Transverse colon (tissue), 4 donors: ENCODE results near the gene HELB.

Experiments
- EP300 ChIP-seq: sonication (generic); formaldehyde crosslinking; IDR thresholded peaks from one replicate; pipeline ENCODE4 v1.6.1; 2017; ENCODE audit warnings: antibody characterized with exemption, low read depth
- POLR2A ChIP-seq: fragments of 450-650 bp; IDR thresholded peaks from one replicate; pipeline ENCODE4 v1.6.1; 2016; ENCODE audit warnings: antibody characterized with exemption, mild to moderate bottlenecking, moderate library complexity
- POLR2AphosphoS5 ChIP-seq, 3 donors: sonication (generic); formaldehyde crosslinking; IDR thresholded peaks; one replicate each; pipeline ENCODE4 v1.6.1; 2016; ENCODE audit warnings: antibody characterized with exemption in 3 of 3
- TF ChIP-seq, protein P1 (sequence below), 5 experiments: fragments of 200-600 bp in 3 of 5; fragments of 450-650 bp in 2 of 5; sonication (generic) in 3 of 5; IDR thresholded peaks; 1 replicate in 2 of 5; 2 replicates in 3 of 5; pipeline ENCODE4 v1.5.1; 2016 to 2017; ENCODE audit warnings: antibody characterized with exemption in 5 of 5, inconsistent platforms in 3 of 5, mild to moderate bottlenecking in 2 of 5, moderate library complexity in 1 of 5

DNA sequence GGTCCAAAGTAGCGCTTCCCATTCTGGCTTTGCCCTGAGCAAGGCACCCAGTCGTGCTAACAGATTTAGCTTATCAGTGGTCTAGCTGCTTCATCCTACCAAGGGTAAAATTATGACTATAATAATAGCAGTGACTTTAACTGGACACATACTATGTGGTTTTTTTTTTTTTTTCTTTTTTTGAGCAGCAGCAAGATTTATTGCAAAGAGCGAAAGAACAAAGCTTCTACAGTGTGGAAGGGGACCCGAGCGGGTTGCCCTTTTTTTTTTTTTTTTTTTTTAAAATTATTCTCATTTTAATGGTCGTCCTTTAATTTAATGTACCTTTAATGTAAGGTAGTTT lies 505 bp downstream of the HELB start:
- TF ChIP-seq, protein P1, sequence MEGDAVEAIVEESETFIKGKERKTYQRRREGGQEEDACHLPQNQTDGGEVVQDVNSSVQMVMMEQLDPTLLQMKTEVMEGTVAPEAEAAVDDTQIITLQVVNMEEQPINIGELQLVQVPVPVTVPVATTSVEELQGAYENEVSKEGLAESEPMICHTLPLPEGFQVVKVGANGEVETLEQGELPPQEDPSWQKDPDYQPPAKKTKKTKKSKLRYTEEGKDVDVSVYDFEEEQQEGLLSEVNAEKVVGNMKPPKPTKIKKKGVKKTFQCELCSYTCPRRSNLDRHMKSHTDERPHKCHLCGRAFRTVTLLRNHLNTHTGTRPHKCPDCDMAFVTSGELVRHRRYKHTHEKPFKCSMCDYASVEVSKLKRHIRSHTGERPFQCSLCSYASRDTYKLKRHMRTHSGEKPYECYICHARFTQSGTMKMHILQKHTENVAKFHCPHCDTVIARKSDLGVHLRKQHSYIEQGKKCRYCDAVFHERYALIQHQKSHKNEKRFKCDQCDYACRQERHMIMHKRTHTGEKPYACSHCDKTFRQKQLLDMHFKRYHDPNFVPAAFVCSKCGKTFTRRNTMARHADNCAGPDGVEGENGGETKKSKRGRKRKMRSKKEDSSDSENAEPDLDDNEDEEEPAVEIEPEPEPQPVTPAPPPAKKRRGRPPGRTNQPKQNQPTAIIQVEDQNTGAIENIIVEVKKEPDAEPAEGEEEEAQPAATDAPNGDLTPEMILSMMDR (IDR thresholded peaks at IDR 0.05), result no peak
- TF ChIP-seq POLR2A (no peak), POLR2AphosphoS5 (IDR thresholded peaks at IDR 0.05) (no peak), EP300 (no peak)
